Activated naive CD4-positive, alpha-beta T cell treated with anti-CD3 and anti-CD28 coated beads, Interleukin-2, amount 50 U/mL, for 24 hours (primary cell): ENCODE results near the gene LHCGR.
"Not testable (repeated sequence)": the region's sequence is repeated elsewhere in the genome, so short reads cannot be mapped to it uniquely, and the experiment has no call there.

ENCODE experiments used
- H3K27ac Mint-ChIP-seq: one replicate; pipeline ENCODE4 v1.8.0; 2021; ENCODE audit warnings: mild to moderate bottlenecking, mixed read lengths
- H3K27me3 Mint-ChIP-seq: one replicate; pipeline ENCODE4 v1.8.0; 2021; ENCODE audit warnings: mixed read lengths
- H3K36me3 Mint-ChIP-seq: one replicate; pipeline ENCODE4 v1.8.0; 2021; ENCODE audit warnings: mixed read lengths
- H3K4me1 Mint-ChIP-seq: one replicate; pipeline ENCODE4 v1.8.0; 2021; ENCODE audit warnings: mixed read lengths
- H3K4me3 Mint-ChIP-seq: one replicate; pipeline ENCODE4 v1.8.0; 2021; ENCODE audit warnings: mild to moderate bottlenecking, mixed read lengths
- H3K9me3 Mint-ChIP-seq: one replicate; pipeline ENCODE4 v1.8.0; 2021; ENCODE audit warnings: mixed read lengths

Gene LHCGR

GRCh38 chr2:48756289-48756688 lies 765 bp upstream of the LHCGR start:
- Mint-ChIP-seq H3K4me3 (no peak overlapping the region), H3K36me3 (no peaks in the 10 kb centered on the region), H3K4me1 (no peaks in the 10 kb centered on the region), H3K27me3 (peaks cover 22% of the 10 kb centered on the region), H3K9me3 (no peaks in the 10 kb centered on the region), H3K27ac (no peak overlapping the region)

GRCh38 chr2:48754874-48755273 lies 650 bp downstream of the LHCGR start:
- H3K27ac Mint-ChIP-seq = no peak overlapping the region
- H3K27me3 Mint-ChIP-seq = peaks cover 22% of the 10 kb centered on the region
- no peak overlapping the region for H3K4me3 Mint-ChIP-seq

GRCh38 chr2:48753228-48753627 lies 2.3 kb downstream of the LHCGR start:
- Mint-ChIP-seq H3K4me3 (no peak overlapping the region), H3K9me3 (no peaks in the 10 kb centered on the region), H3K4me1 (no peaks in the 10 kb centered on the region), H3K27me3 (peaks cover 20% of the 10 kb centered on the region), H3K27ac (no peak overlapping the region), H3K36me3 (no peaks in the 10 kb centered on the region)

More at GRCh38 chr2:48754874-48755273, 650 bp downstream of the LHCGR start:
- Mint-ChIP-seq H3K4me1 (no peaks in the 10 kb centered on the region), H3K9me3 (no peaks in the 10 kb centered on the region), H3K36me3 (no peaks in the 10 kb centered on the region)

GRCh38 chr2:48750128-48750739 lies 5.3 kb downstream of the LHCGR start:
- Mint-ChIP-seq H3K4me1 (no peaks in the 10 kb centered on the region), H3K4me3 (no peak overlapping the region), H3K9me3 (no peaks in the 10 kb centered on the region), H3K27me3 (peaks cover 11% of the 10 kb centered on the region), H3K36me3 (no peaks in the 10 kb centered on the region), H3K27ac (no peak overlapping the region)

GRCh38 chr2:48749291-48750127 lies 6.0 kb downstream of the LHCGR start:
- no peak overlapping the region for H3K4me3 Mint-ChIP-seq
- H3K9me3 Mint-ChIP-seq = no peaks in the 10 kb centered on the region
- no peaks in the 10 kb centered on the region for H3K36me3 Mint-ChIP-seq
- H3K27me3 Mint-ChIP-seq = peaks cover 5% of the 10 kb centered on the region
- H3K4me1 Mint-ChIP-seq = no peaks in the 10 kb centered on the region
- no peak overlapping the region for H3K27ac Mint-ChIP-seq

DNA sequence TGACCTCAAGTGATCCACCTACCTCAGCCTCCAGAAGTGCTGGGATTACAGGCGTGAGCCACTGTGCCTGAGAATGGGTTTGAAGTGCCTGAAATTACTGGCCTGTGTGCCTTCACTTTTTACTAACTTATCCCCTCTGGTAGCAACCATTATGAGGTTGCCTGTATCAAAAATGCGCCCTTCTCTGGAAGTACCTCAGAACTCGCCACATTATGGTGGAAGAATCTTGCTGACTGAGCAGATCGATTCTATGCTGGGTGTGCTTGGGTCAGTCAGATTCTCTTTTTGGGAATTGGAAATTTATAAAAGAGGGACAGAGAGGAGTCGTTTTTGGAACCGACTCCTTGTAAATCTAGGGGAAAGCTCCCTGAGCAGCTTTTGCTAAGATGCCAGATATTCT lies 8.2 kb downstream of the LHCGR start:
- Mint-ChIP-seq H3K36me3 (no peaks in the 10 kb centered on the region), H3K27me3 (no peaks in the 10 kb centered on the region), H3K4me1 (no peaks in the 10 kb centered on the region), H3K9me3 (no peaks in the 10 kb centered on the region), H3K27ac (no peak overlapping the region), H3K4me3 (no peak overlapping the region)

- H3K4me1 Mint-ChIP-seq, H3K27me3 Mint-ChIP-seq, H3K36me3 Mint-ChIP-seq, H3K4me3 Mint-ChIP-seq, H3K9me3 Mint-ChIP-seq, H3K27ac Mint-ChIP-seq: not testable (repeated sequence)
Measured at GRCh38 chr2:48739236-48739635, 16.3 kb downstream of the LHCGR start.

GRCh38 chr2:48738806-48739205 lies 16.7 kb downstream of the LHCGR start:
- Mint-ChIP-seq H3K4me1 (no peaks in the 10 kb centered on the region), H3K36me3 (no peaks in the 10 kb centered on the region), H3K9me3 (no peaks in the 10 kb centered on the region), H3K27ac (no peak overlapping the region), H3K27me3 (peaks cover 6% of the 10 kb centered on the region), H3K4me3 (no peak overlapping the region)

- Mint-ChIP-seq H3K27me3 (peaks cover 8% of the 10 kb centered on the region), H3K27ac (no peak overlapping the region), H3K4me3 (no peak overlapping the region), H3K9me3 (no peaks in the 10 kb centered on the region), H3K4me1 (no peaks in the 10 kb centered on the region), H3K36me3 (no peaks in the 10 kb centered on the region)
Measured at GRCh38 chr2:48736251-48736650, 19.3 kb downstream of the LHCGR start.

- H3K4me1 Mint-ChIP-seq = no peaks in the 10 kb centered on the region
- H3K27ac Mint-ChIP-seq = no peak overlapping the region
- H3K9me3 Mint-ChIP-seq = no peaks in the 10 kb centered on the region
- H3K27me3 Mint-ChIP-seq = peaks cover 8% of the 10 kb centered on the region
- no peaks in the 10 kb centered on the region for H3K36me3 Mint-ChIP-seq
- no peak overlapping the region for H3K4me3 Mint-ChIP-seq
Measured at GRCh38 chr2:48734576-48735303, 20.8 kb downstream of the LHCGR start.

GRCh38 chr2:48733067-48733503 lies 22.4 kb downstream of the LHCGR start:
- Mint-ChIP-seq H3K27me3 (peaks cover 10% of the 10 kb centered on the region), H3K4me1 (no peaks in the 10 kb centered on the region), H3K36me3 (no peaks in the 10 kb centered on the region), H3K4me3 (no peak overlapping the region), H3K9me3 (no peaks in the 10 kb centered on the region), H3K27ac (no peak overlapping the region)

- Mint-ChIP-seq H3K27ac (no peak overlapping the region), H3K4me3 (no peak overlapping the region), H3K27me3 (peaks cover 7% of the 10 kb centered on the region), H3K9me3 (no peaks in the 10 kb centered on the region), H3K36me3 (no peaks in the 10 kb centered on the region), H3K4me1 (no peaks in the 10 kb centered on the region)
Measured at GRCh38 chr2:48728840-48729239, 26.7 kb downstream of the LHCGR start.

GRCh38 chr2:48728295-48728694 lies 27.2 kb downstream of the LHCGR start:
- Mint-ChIP-seq H3K9me3 (no peaks in the 10 kb centered on the region), H3K4me1 (no peaks in the 10 kb centered on the region), H3K4me3 (no peak overlapping the region), H3K36me3 (no peaks in the 10 kb centered on the region), H3K27ac (no peak overlapping the region), H3K27me3 (peaks cover 7% of the 10 kb centered on the region)

GRCh38 chr2:48727560-48727959 lies 28.0 kb downstream of the LHCGR start:
- Mint-ChIP-seq H3K9me3 (no peaks in the 10 kb centered on the region), H3K27ac (no peak overlapping the region), H3K4me1 (no peaks in the 10 kb centered on the region), H3K4me3 (no peak overlapping the region), H3K36me3 (no peaks in the 10 kb centered on the region), H3K27me3 (peaks cover 5% of the 10 kb centered on the region)

DNA sequence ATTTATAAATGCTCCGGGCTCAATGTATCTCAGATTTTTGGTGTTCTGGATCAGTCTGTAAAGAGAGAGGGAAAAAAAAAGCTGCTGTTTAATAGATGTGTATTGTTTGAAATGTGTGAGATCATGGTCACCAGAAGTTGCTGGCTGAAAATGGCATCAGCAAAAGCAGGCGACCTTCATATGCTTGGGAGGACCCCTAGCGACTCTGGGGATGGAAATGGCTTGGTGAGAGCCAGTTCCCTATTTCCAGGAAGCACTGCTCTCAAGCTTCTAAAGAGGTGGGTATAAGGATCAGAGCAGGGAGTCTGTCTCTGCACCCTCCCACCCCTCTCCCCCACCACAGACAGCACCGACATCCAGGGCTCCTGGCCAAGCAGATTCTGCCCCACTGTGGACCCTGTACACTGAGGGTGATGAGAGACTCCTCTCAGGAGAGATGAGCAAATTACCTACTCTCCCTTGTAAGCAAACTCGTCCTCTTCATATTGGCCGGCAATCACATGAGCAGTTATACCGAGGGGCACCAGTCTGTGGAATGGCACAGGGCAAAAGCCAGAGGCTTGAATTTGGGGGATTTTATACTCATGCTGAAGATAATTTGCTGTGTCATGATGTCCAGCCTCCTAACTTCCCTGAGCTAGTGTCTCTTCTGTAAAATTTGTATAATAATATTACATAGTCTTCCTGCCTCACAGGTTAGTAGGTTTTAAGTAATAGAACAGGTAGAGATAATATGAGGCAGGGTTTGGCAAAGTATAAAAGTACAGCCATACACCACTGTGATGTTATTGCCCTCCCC lies 29.6 kb downstream of the LHCGR start:
- H3K4me1 Mint-ChIP-seq = no peaks in the 10 kb centered on the region
- H3K9me3 Mint-ChIP-seq = no peaks in the 10 kb centered on the region
- no peaks in the 10 kb centered on the region for H3K36me3 Mint-ChIP-seq
- H3K27me3 Mint-ChIP-seq = peaks cover 5% of the 10 kb centered on the region
- H3K4me3 Mint-ChIP-seq = no peak overlapping the region
- no peak overlapping the region for H3K27ac Mint-ChIP-seq
